ENCODE data around the gene CDK2AP2. TPM values are rescaled to one million over a fixed set of nuclear protein-coding genes. Genes with fewer than 3 reads are reported as not detected.
A peak's percentile ranks its signal among the peaks of the same experiment; 100 is the strongest.

The CDK2AP2 gene
- total and polyA plus RNA-seq, 10 of the 15 experiments (the other 5 are each of a cell fraction or from before 2014, with no cell fraction given) = 8.0 to 177 (median 40.9) TPM

DNA sequence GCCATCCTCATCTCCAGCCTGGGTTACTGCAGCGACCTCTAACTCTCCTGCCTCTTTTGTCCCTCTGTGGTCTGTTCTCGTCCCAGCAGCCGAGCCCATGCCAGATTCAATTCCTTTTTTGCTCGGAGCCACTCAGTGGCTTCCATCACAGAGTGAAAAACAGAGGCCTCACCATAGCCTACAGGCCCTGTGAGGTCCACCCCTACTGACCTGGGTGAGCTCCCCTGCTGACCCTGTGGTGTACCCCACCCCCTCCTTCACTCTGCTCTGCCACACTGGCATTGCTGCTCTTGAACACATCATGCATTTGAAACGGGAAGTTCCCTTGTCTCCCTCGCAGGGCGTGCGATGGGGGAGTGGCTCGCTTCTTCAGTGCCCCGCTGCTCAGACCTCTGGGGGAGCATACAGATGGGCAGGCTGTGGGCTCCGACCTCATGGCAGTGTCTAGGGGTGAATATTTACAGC is 23.1 kb downstream of the CDK2AP2 start (continued):
- TF ChIP-seq, protein P1, sequence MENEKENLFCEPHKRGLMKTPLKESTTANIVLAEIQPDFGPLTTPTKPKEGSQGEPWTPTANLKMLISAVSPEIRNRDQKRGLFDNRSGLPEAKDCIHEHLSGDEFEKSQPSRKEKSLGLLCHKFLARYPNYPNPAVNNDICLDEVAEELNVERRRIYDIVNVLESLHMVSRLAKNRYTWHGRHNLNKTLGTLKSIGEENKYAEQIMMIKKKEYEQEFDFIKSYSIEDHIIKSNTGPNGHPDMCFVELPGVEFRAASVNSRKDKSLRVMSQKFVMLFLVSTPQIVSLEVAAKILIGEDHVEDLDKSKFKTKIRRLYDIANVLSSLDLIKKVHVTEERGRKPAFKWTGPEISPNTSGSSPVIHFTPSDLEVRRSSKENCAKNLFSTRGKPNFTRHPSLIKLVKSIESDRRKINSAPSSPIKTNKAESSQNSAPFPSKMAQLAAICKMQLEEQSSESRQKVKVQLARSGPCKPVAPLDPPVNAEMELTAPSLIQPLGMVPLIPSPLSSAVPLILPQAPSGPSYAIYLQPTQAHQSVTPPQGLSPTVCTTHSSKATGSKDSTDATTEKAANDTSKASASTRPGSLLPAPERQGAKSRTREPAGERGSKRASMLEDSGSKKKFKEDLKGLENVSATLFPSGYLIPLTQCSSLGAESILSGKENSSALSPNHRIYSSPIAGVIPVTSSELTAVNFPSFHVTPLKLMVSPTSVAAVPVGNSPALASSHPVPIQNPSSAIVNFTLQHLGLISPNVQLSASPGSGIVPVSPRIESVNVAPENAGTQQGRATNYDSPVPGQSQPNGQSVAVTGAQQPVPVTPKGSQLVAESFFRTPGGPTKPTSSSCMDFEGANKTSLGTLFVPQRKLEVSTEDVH (IDR thresholded peaks at IDR 0.05; ENCODE audit: low read depth, partially characterized antibody) = no peak
- TF ChIP-seq ZNF622 (IDR thresholded peaks at IDR 0.05) = no peak
- no peak for TF ChIP-seq CHD4 (IDR thresholded peaks at IDR 0.05)
- no peak for TF ChIP-seq FOS (IDR thresholded peaks at IDR 0.05; ENCODE audit: borderline replicate concordance, extremely low read depth, insufficient read length)
- no peak for TF ChIP-seq WRNIP1 (IDR thresholded peaks at IDR 0.05; ENCODE audit: borderline replicate concordance, low read depth, low read length)
- no peak for TF ChIP-seq SMAD1 (IDR thresholded peaks at IDR 0.05; ENCODE audit: low read depth, partially characterized antibody)

DNA sequence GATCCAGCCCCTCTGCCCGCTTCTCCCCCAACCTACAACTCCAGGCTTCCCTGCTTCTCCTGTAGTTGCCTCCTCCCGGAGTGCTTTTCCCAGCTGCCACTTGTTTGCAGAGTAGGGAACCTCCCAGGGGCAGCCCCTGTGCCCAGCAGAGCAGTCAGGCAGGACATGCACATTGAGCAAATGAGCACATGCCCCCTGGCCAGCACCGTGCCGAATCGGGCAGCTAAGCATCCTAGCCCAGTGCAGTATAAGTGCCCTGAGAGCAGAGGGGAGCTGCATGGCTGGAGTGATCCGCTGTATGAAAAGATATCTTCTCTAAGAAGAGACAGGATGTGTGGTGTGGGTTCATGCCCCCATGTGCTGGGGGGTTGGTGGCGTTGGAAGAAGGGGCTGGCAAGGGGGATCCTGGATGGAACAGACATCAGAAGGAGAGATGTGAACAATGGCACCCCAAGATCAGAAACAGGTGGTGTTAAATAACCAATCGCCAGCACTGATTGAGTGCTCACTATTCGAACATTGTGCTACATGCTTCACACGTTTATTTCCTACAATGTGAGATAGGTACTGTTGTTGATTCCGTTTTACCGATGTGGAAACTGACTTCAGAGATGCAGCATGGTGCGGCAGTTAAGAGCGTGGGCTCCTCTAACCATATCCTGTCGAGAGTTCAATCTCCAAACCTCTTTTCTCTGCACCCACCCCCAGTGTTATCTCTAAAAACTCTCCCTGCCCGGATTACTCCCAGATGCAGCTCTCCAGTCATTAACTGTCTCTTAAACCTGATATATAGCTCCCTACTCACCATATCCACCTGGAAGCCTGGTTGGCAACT is 23.9 kb downstream of the CDK2AP2 start:
- POLR2A ChIA-PET = interaction anchor here (0.5 to 6.8 kb wide), 15 partner anchors 15 to 440 kb away, joined by 3 to 112 read pairs (median 5); partner anchors contain the start of genes PITPNM1, POLD4, PPP1CA and PTPRCAP
- FAIRE-seq (peak; percentile 13), ATAC-seq (peak; percentile 21), DNase-seq (ENCODE audit: low read depth, low spot score) (no peak)
- Histone ChIP-seq H3K4me3 (peak overlapping the region; percentile 67), H3K9ac (ENCODE audit: control insufficient read depth, insufficient read depth, low read length) (peak overlapping the region; percentile 76), H3K27ac (ENCODE audit: control insufficient read depth, insufficient read depth) (peak overlapping the region; percentile 70), H3K9me3 (replicated peaks; ENCODE audit: control insufficient read depth, insufficient read depth, low read length) (no peaks in the 10 kb centered on the region), H3K4me1 (ENCODE audit: control insufficient read depth, insufficient read depth, low read length) (peaks cover 44% of the 10 kb centered on the region), H3K79me2 (ENCODE audit: control insufficient read depth, insufficient read depth, low read length) (peaks cover 33% of the 10 kb centered on the region), H3K27me3 (replicated peaks in 1 of 2; ENCODE audit: control insufficient read depth in 2 of 2, insufficient read depth in 2 of 2, low read length in 1 of 2) (no peaks in the 10 kb centered on the region), H2AFZ (ENCODE audit: control insufficient read depth, low read depth, low read length) (no peak overlapping the region), H3K36me3 (ENCODE audit: control insufficient read depth in 2 of 2, insufficient read depth in 2 of 2, low read length in 1 of 2) (peaks cover 0 to 3% of the 10 kb centered on the region in 2 experiments; a peak in 3 of 4 replicates), H3K4me2 (ENCODE audit: control insufficient read depth, insufficient read depth) (peak overlapping the region; percentile 80), H4K20me1 (ENCODE audit: control insufficient read depth, insufficient read depth) (no peaks in the 10 kb centered on the region)
- 3% methylated on average over 16 of the region's 16 CpGs for WGBS (ENCODE audit: insufficient coverage, insufficient replicate concordance, low lambda C conversion rate, missing lambda C conversion rate)
- CTCF ChIA-PET = interaction anchor here (0.6 to 6.7 kb wide), 5 partner anchors 21 to 225 kb away, joined by 3 to 37 read pairs (median 9); partner anchors contain the start of genes PITPNM1, PPP1CA, PTPRCAP and TBC1D10C
- intact Hi-C loops (cut with micrococcal nuclease; ENCODE audit: unreplicated experiment) = loop anchor here (2.0 to 10.0 kb wide), 3 partner anchors 47 to 219 kb away; partner anchors contain the start of genes GRK2 and PTPRCAP
- RAD21 ChIA-PET (ENCODE audit: unreplicated experiment) = interaction anchor here (0.6 to 6.9 kb wide), 8 partner anchors 15 to 130 kb away, joined by 3 to 95 read pairs (median 12); partner anchors contain the start of genes PITPNM1, POLD4, PPP1CA and PTPRCAP
- no TSS peak for BruUV-seq (replicated peaks)
- in situ Hi-C loops (cut with MboI) = no loop called here
- SMC1A ChIA-PET (ENCODE audit: uncharacterized antibody, unreplicated experiment) = interaction anchor here (1.0 to 6.2 kb wide), 7 partner anchors 16 to 131 kb away, joined by 3 to 43 read pairs (median 13); partner anchors contain the start of genes PITPNM1, POLD4, PPP1CA and PTPRCAP
- TF ChIP-seq NR2F1 (conservative IDR thresholded peaks at IDR 0.05) (no peak), DPF2 (IDR thresholded peaks at IDR 0.05) (no peak), MYC (IDR thresholded peaks at IDR 0.05; ENCODE audit: insufficient read depth, insufficient read length, insufficient replicate concordance, low read length, severe bottlenecking) (no peak), SMARCA5 (IDR thresholded peaks at IDR 0.05) (no peak), PAX8 (IDR thresholded peaks at IDR 0.05) (no peak), CHD2 (IDR thresholded peaks at IDR 0.05; ENCODE audit: borderline replicate concordance, low read depth, low read length) (no peak), CHD4 (IDR thresholded peaks at IDR 0.05) (no peak), IKZF2 (IDR thresholded peaks at IDR 0.05) (no peak), ZNF384 (IDR thresholded peaks at IDR 0.05; ENCODE audit: borderline replicate concordance, low read depth, low read length) (no peak), CBX5 (IDR thresholded peaks at IDR 0.05; ENCODE audit: low read depth) (no peak), EZH2 (IDR thresholded peaks at IDR 0.05; ENCODE audit: borderline replicate concordance, control insufficient read depth, low read depth, low read length) (no peak), SREBF2 (IDR thresholded peaks at IDR 0.05; ENCODE audit: low read length) (no peak), MEF2A (IDR thresholded peaks at IDR 0.05; ENCODE audit: insufficient read depth, low read depth, low read length) (0 out of 2 replicates have a peak, but pooled peaks have one; percentile 47), POU2F2 (IDR thresholded peaks at IDR 0.05; ENCODE audit: borderline replicate concordance, low read depth, low read length) (no peak), RELA (IDR thresholded peaks at IDR 0.05; ENCODE audit: borderline replicate concordance, partially characterized antibody) (no peak)

Data from GM12878 (cell line).